ENCODE measurements around the gene ADGRF4.

Gene ADGRF4

DNA sequence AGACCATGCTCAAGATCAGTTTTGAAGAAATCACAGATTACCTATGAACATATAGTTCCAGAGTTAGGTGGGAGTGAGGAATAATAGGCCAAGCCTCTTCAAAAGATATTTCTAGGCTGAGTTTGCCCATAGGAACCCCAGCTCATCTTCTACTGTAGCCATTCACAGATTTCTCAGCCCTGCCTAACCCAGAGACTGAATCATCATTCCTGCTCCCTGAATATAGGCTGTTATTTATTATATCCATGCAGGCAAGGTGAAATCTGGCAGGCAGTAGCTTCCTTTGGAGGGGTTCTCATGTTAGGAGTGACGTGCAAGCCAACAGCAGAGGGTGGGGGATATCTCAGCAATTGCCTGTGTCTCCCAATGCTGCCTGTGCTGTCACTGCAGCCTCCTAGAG is 25.6 kb upstream of the ADGRF4 start:
- no peak for TF ChIP-seq EZH2 (IDR thresholded peaks at IDR 0.05; ENCODE audit: borderline replicate concordance, low read length)
- TF ChIP-seq, protein P1, sequence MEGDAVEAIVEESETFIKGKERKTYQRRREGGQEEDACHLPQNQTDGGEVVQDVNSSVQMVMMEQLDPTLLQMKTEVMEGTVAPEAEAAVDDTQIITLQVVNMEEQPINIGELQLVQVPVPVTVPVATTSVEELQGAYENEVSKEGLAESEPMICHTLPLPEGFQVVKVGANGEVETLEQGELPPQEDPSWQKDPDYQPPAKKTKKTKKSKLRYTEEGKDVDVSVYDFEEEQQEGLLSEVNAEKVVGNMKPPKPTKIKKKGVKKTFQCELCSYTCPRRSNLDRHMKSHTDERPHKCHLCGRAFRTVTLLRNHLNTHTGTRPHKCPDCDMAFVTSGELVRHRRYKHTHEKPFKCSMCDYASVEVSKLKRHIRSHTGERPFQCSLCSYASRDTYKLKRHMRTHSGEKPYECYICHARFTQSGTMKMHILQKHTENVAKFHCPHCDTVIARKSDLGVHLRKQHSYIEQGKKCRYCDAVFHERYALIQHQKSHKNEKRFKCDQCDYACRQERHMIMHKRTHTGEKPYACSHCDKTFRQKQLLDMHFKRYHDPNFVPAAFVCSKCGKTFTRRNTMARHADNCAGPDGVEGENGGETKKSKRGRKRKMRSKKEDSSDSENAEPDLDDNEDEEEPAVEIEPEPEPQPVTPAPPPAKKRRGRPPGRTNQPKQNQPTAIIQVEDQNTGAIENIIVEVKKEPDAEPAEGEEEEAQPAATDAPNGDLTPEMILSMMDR (IDR thresholded peaks at IDR 0.05; ENCODE audit: low read length), result no peak

GRCh38 chr6:47674673-47675072 is 23.7 kb upstream of the ADGRF4 start:
- Histone ChIP-seq H3K4me2 (ENCODE audit: low read length) (no peak overlapping the region), H3K27me3 (ENCODE audit: insufficient read depth, low read length) (no peaks in the 10 kb centered on the region; the same call in 1 of the 2 replicates), H3K4me1 (ENCODE audit: insufficient read depth, low read length, severe bottlenecking) (no peaks in the 10 kb centered on the region), H3K27ac (ENCODE audit: low read depth, low read length, poor library complexity, severe bottlenecking) (no peak overlapping the region), H3K9me2 (ENCODE audit: low read depth, low read length) (no peaks in the 10 kb centered on the region), H3F3A (ENCODE audit: insufficient read depth, low read length) (no peaks in the 10 kb centered on the region), H3K4me3 (ENCODE audit: low read depth, low read length, poor library complexity, severe bottlenecking) (no peak overlapping the region), H3K79me2 (ENCODE audit: insufficient read depth, low read length) (no peaks in the 10 kb centered on the region), H2AFZ (ENCODE audit: low read length) (no peak overlapping the region), H3K9ac (ENCODE audit: low read length) (no peak overlapping the region), H4K20me1 (ENCODE audit: insufficient read depth, low read length) (no peaks in the 10 kb centered on the region), H3K9me3 (ENCODE audit: low read length) (no peaks in the 10 kb centered on the region), H3K36me3 (ENCODE audit: insufficient read depth, low read length) (no peaks in the 10 kb centered on the region)
- TF ChIP-seq, protein P1 (IDR thresholded peaks at IDR 0.05; ENCODE audit: low read length), result no peak
- no peak for TF ChIP-seq EZH2 (IDR thresholded peaks at IDR 0.05; ENCODE audit: borderline replicate concordance, low read length)

More for the DNA sequence above, 25.6 kb upstream of the ADGRF4 start:
- H2AFZ ChIP-seq (ENCODE audit: low read length), result no peak overlapping the region
- H3F3A ChIP-seq (ENCODE audit: insufficient read depth, low read length), result no peaks in the 10 kb centered on the region
- H3K9me3 ChIP-seq (ENCODE audit: low read length), result no peaks in the 10 kb centered on the region
- no peak overlapping the region for H3K27ac ChIP-seq (ENCODE audit: low read depth, low read length, poor library complexity, severe bottlenecking)
- no peaks in the 10 kb centered on the region for H3K4me1 ChIP-seq (ENCODE audit: insufficient read depth, low read length, severe bottlenecking)
- H3K27me3 ChIP-seq (ENCODE audit: insufficient read depth, low read length), result no peaks in the 10 kb centered on the region; the same call in 1 of the 2 replicates
- H3K4me3 ChIP-seq (ENCODE audit: low read depth, low read length, poor library complexity, severe bottlenecking), result no peak overlapping the region
- no peak overlapping the region for H3K9ac ChIP-seq (ENCODE audit: low read length)
- no peaks in the 10 kb centered on the region for H3K36me3 ChIP-seq (ENCODE audit: insufficient read depth, low read length)
- no peaks in the 10 kb centered on the region for H3K9me2 ChIP-seq (ENCODE audit: low read depth, low read length)
- H4K20me1 ChIP-seq (ENCODE audit: insufficient read depth, low read length), result no peaks in the 10 kb centered on the region
- H3K4me2 ChIP-seq (ENCODE audit: low read length), result no peak overlapping the region
- H3K79me2 ChIP-seq (ENCODE audit: insufficient read depth, low read length), result no peaks in the 10 kb centered on the region

DNA sequence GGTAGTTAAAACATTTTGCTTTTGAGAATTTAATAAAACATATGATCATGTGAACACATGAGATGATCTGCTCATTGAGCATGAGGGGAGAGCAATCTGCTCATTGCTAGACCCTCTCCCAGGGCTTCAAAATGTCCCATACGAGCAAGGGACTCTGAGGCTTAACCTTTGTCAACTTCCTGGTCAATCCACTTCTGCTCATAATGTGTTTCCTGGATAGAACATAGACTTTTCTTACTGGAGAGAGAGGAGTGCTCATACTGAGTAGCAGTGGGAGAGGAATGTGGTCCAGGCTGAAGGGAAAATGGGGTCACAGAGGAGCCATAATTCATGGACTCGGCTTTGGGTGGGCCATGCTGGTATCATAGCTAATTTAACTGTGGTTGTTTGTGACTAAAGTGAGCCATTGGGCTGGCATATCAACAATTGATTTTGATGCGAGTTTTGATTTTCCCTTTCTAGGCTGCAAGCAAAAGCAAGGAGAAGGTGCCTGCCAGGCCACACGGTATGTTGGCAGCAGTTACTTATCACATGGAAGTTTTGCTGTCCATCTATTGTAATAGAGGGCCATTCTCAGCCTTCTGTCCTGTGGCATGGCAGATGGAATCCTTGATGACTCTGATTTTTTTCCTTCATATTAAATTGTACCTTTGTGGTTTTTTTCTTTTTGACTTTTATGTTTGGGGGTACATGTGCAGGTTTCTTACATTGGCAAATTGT is 20.8 kb upstream of the ADGRF4 start:
- no peaks in the 10 kb centered on the region for H3K4me1 ChIP-seq (ENCODE audit: insufficient read depth, low read length, severe bottlenecking)
- H4K20me1 ChIP-seq (ENCODE audit: insufficient read depth, low read length), result no peaks in the 10 kb centered on the region
- no peak overlapping the region for H3K9ac ChIP-seq (ENCODE audit: low read length)
- no peaks in the 10 kb centered on the region; the same call in 1 of the 2 replicates for H3K27me3 ChIP-seq (ENCODE audit: insufficient read depth, low read length)
- no peaks in the 10 kb centered on the region for H3K36me3 ChIP-seq (ENCODE audit: insufficient read depth, low read length)
- no peaks in the 10 kb centered on the region for H3K9me3 ChIP-seq (ENCODE audit: low read length)
- H3K4me3 ChIP-seq (ENCODE audit: low read depth, low read length, poor library complexity, severe bottlenecking), result no peak overlapping the region
- H3K4me2 ChIP-seq (ENCODE audit: low read length), result no peak overlapping the region
- TF ChIP-seq, protein P1 (IDR thresholded peaks at IDR 0.05; ENCODE audit: low read length), result no peak
- no peak for TF ChIP-seq EZH2 (IDR thresholded peaks at IDR 0.05; ENCODE audit: borderline replicate concordance, low read length)
- no peaks in the 10 kb centered on the region for H3F3A ChIP-seq (ENCODE audit: insufficient read depth, low read length)
- H2AFZ ChIP-seq (ENCODE audit: low read length), result no peak overlapping the region
- no peaks in the 10 kb centered on the region for H3K79me2 ChIP-seq (ENCODE audit: insufficient read depth, low read length)
- H3K9me2 ChIP-seq (ENCODE audit: low read depth, low read length), result no peaks in the 10 kb centered on the region
- H3K27ac ChIP-seq (ENCODE audit: low read depth, low read length, poor library complexity, severe bottlenecking), result no peak overlapping the region

Data from OCI-LY1 (cell line).